Activated T-cell treated with anti-CD3 and anti-CD28 coated beads, Interleukin-2, amount 50 U/mL, for 72 hours (primary cell): ENCODE measurements around the gene NNMT. TPM values are rescaled to one million over a fixed set of nuclear protein-coding genes. Genes with fewer than 3 reads are reported as not detected.
A peak's percentile ranks its signal among the peaks of the same experiment; 100 is the strongest.

ENCODE experiments used
- ATAC-seq, 2 donors: fragments of 150-1000 bp; cut with Tn5 transposase; replicated peaks in 1 of 2; 2 replicates each; pipeline ENCODE4 v1.10.0; 2021; ENCODE audit warnings: moderate library complexity in 2 of 2, mild to moderate bottlenecking in 1 of 2
- DNase-seq, 2 donors: peaks; one replicate each; pipeline ENCODE4 v3.0.0; 2021 to 2022; ENCODE audit warnings: mixed read lengths in 1 of 2
- H3K27ac Mint-ChIP-seq: one replicate; pipeline ENCODE4 v1.8.0; 2022; ENCODE audit warnings: mild to moderate bottlenecking, moderate library complexity, mixed read lengths
- H3K27me3 Mint-ChIP-seq: one replicate; pipeline ENCODE4 v1.8.0; 2022; ENCODE audit warnings: low read depth, mixed read lengths
- H3K36me3 Mint-ChIP-seq, 2 donors: one replicate each; pipeline ENCODE4 v1.8.0; 2022; ENCODE audit warnings: mixed read lengths in 2 of 2, mild to moderate bottlenecking in 1 of 2; ENCODE audit not compliant: insufficient read depth in 2 of 2
- H3K4me1 Mint-ChIP-seq: one replicate; pipeline ENCODE4 v1.8.0; 2022; ENCODE audit warnings: low read depth, mixed read lengths
- H3K4me3 Mint-ChIP-seq, 2 donors: one replicate each; pipeline ENCODE4 v1.8.0; 2022; ENCODE audit warnings: mild to moderate bottlenecking in 2 of 2, mixed read lengths in 2 of 2, moderate library complexity in 2 of 2
- H3K9me3 Mint-ChIP-seq, 2 donors: one replicate each; pipeline ENCODE4 v1.8.0; 2022; ENCODE audit warnings: mixed read lengths in 2 of 2
- total RNA-seq, 2 donors: library from RNA; stranded (reverse); gene quantifications; one replicate each; pipeline ENCODE4 v1.2.3, GENCODE V29; 2022

Gene NNMT
- total RNA-seq, 2 donors from 2014 or later: not detected

DNA sequence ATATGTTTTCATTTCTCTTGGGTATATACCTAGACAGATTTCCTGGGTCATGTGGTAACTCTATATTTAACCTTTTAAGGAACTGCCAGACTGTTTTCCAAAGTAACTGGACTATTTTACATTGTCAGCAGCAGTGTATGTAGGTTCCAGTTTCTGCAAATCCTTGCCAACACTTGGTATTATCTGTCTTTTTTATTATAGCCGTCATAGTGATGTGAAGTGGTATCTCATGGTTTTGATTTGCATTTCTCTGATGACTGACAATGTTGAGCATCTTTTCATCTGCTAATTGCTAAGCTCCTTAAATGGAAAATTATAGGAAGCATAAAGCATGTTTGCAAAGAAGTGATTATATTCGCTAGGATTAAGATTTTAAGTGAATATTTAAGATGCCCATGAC is 13.9 kb downstream of the NNMT start:
- H3K4me3 Mint-ChIP-seq: no peak overlapping the region
- ATAC-seq (no peak), DNase-seq (no peak)
- no peak overlapping the region for H3K27ac Mint-ChIP-seq
- H3K9me3 Mint-ChIP-seq: peaks cover 0 to 1% of the 10 kb centered on the region in 2 donors
- H3K4me1 Mint-ChIP-seq: peaks cover 10% of the 10 kb centered on the region
- peaks cover 41% of the 10 kb centered on the region for H3K27me3 Mint-ChIP-seq
- peaks cover 0 to 2% of the 10 kb centered on the region in 2 donors for H3K36me3 Mint-ChIP-seq

DNA sequence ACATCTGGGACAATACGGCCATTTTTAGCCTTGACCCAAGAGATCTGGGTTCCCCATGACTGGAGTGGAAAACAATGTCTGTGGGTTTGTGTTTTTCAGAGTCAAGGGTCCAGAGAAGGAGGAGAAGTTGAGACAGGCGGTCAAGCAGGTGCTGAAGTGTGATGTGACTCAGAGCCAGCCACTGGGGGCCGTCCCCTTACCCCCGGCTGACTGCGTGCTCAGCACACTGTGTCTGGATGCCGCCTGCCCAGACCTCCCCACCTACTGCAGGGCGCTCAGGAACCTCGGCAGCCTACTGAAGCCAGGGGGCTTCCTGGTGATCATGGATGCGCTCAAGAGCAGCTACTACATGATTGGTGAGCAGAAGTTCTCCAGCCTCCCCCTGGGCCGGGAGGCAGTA is 15.7 kb downstream of the NNMT start:
- DNase-seq (no peak), ATAC-seq (no peak)
- no peaks in the 10 kb centered on the region for H3K9me3 Mint-ChIP-seq
- no peaks in the 10 kb centered on the region for H3K36me3 Mint-ChIP-seq
- H3K4me3 Mint-ChIP-seq: no peak overlapping the region
- H3K27me3 Mint-ChIP-seq: peaks cover 33% of the 10 kb centered on the region
- no peak overlapping the region for H3K27ac Mint-ChIP-seq
- peaks cover 24% of the 10 kb centered on the region for H3K4me1 Mint-ChIP-seq

DNA sequence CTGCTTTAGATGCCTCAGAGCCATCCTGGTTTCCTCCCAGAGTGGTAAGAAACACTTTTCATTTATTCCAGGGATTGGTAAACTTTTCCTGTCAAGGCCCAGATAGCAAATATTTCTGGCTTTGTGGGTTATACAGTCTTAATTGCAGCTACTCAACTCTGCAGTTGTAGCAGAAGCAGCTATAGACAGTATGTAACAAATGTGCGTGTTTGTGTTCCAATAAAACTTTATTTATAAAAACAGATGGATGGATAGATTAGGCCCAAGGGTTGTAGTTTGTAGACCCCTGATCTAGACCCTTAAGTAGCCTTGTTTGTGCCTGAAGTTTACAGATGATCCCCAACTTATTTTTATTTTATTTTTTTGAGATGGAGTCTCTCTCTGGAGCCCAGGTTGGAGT is 17.9 kb downstream of the NNMT start:
- Mint-ChIP-seq H3K27ac (no peak overlapping the region), H3K4me3 (no peak overlapping the region), H3K36me3 (no peaks in the 10 kb centered on the region), H3K4me1 (peaks cover 28% of the 10 kb centered on the region), H3K27me3 (peaks cover 15% of the 10 kb centered on the region), H3K9me3 (no peaks in the 10 kb centered on the region)
- ATAC-seq: no peak
- no peak for DNase-seq

DNA sequence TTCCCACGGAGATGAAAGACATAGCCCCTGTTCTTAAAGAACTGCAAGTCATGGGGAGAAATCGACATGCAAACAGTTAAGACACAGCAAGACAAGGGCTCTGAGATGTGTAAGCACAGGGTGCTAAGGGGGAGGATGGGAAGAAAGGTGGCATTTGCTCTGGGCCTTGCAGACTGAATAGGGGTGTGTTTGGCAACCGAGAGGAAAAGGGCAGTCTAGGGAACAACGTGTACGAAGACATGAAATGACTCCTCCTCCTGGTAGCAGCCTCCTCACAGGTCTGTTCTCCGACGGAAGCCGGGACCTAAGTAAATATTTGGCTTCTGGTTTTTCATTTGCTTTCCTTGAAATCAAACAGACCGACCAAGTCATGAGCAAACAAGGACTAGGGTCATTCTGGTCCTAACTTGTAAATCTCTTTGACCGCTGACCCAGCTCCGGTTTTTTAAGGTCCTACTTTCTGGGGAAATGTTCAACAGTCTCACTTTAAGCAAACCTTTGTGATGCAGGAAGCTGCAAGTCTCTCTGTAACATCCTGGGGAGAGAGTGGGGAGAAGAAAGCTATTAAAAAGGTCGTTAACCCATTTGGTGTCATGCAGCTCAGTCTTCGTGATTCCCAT is 19.7 kb downstream of the NNMT start:
- peaks cover 44% of the 10 kb centered on the region for H3K4me1 Mint-ChIP-seq
- no peaks in the 10 kb centered on the region for H3K36me3 Mint-ChIP-seq
- H3K27ac Mint-ChIP-seq: peak overlapping the region; percentile 20
- H3K27me3 Mint-ChIP-seq: peaks cover 2% of the 10 kb centered on the region
- peak overlapping the region; percentile 69 to 75 for H3K4me3 Mint-ChIP-seq
- no peaks in the 10 kb centered on the region for H3K9me3 Mint-ChIP-seq
- ATAC-seq (peak; percentile 60 to 62), DNase-seq (peak in 1 of 2 donors; percentile 1)

DNA sequence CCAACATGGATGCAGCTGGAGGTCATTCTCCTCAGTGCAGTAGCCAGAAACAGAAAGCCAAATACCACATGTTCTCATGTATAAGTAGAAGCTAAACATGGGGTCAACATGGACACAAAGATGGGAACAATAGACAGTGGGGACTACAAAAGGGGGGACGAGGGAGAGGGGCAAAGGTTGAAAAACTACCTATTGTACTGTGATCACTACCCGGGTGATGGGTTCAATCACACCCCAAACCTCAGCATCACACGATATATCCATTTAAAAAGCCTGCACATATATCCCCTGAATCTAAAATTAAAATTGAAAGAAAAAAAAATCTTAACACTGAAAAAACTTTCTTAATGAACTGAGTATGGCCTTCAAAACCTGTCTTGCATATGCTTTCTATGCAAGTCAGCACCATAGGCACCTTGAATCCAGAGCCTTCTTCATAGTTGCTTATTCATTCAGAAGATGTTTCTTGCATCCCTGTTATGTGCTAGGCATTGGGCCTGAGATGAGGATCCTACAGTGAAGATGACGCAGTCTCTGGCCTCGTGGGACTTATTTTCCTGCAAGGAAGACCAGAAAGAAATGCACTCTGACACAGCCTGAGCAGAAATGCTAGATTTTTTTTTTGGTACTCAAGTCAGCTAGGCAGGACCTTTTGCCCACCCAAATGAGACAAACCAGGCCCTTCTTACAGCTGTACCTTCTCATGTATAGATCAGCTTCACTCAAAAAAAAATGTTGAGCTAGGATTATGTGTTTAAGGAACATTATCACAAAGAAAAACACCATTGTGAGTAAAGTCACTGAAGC is 21.0 kb downstream of the NNMT start:
- Mint-ChIP-seq H3K4me1 (peaks cover 44% of the 10 kb centered on the region), H3K36me3 (no peaks in the 10 kb centered on the region)

DNA sequence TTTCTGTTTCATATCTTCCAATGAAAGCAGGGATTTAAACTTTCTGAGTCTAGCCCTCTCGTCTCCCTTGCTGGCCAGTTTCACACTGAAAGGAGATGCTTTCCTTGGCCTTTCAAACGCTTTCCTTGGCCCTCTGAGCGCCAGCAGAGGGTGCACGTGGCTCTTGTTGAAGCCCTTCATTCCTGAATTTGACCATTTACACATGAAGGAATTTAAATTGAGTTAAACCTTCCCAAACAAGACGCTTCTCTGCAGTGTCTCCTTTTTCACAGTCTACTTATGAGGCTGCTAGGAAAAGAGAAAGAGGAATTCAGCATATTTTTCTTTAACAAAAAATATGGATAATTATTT is 21.6 kb downstream of the NNMT start:
- H3K9me3 Mint-ChIP-seq: no peaks in the 10 kb centered on the region
- ATAC-seq (no peak), DNase-seq (peak in 1 of 2 donors; percentile 2)

More for the DNA sequence above, 21.0 kb downstream of the NNMT start:
- Mint-ChIP-seq H3K9me3 (no peaks in the 10 kb centered on the region), H3K27ac (no peak overlapping the region), H3K4me3 (no peak overlapping the region), H3K27me3 (no peaks in the 10 kb centered on the region)
- no peak for DNase-seq
- no peak for ATAC-seq

DNA sequence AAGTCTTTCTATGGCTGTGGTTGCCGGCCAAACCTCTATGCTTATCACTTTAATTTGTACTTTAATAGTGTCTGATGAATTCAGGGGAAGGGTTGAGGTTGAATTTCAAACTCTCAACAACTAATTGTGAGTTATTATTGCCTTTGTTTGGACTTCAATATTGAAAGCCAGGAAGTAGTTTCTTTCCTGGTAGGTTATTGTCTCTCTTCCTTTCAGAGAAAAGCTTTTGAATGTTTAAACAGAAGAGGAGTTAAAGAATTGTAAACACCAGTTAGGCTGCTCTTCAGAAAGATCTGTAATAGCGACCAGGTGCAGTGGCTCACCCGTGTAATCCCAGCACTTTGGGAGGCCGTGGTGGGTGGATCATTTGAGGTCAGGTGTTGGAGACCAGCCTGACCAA is 22.2 kb downstream of the NNMT start:
- H3K27ac Mint-ChIP-seq: no peak overlapping the region
- no peaks in the 10 kb centered on the region for H3K36me3 Mint-ChIP-seq
- H3K27me3 Mint-ChIP-seq: no peaks in the 10 kb centered on the region
- ATAC-seq (no peak), DNase-seq (no peak)
- H3K4me1 Mint-ChIP-seq: peaks cover 44% of the 10 kb centered on the region
- peak overlapping the region in 1 of 2 donors; percentile 18 for H3K4me3 Mint-ChIP-seq
- H3K9me3 Mint-ChIP-seq: no peaks in the 10 kb centered on the region

More for the DNA sequence above, 21.6 kb downstream of the NNMT start:
- H3K27me3 Mint-ChIP-seq: no peaks in the 10 kb centered on the region
- H3K27ac Mint-ChIP-seq: no peak overlapping the region
- H3K4me1 Mint-ChIP-seq: peaks cover 44% of the 10 kb centered on the region
- no peaks in the 10 kb centered on the region for H3K36me3 Mint-ChIP-seq
- H3K4me3 Mint-ChIP-seq: no peak overlapping the region

DNA sequence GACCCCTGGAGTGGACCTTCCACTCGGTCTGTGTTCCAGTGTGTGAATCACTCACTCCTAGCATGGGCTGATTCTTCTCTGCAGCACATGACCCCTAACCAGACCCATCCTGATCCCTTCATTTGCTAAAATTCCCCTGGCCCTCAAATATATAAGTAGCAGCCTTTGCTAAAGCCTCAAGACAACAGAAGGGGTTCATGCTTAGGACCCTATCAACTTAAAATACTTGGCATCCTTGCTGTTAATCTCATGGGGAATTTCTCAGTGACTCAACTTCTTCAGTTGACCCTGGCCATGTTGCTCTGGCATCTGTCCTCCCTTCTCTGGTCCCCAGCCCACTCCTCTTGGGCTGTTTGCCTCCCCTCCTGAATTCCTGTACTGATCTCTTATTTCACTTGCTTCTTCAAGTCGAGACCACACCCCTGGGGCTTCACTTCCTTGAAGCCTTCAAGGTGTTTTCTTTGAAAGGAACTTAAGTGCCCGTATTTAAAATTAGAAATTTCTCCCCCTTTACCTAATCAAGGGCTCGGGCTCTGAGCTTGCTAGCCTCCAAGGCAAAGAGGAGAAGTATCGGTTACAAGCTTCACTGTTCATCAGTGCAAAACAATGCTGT is 23.6 kb downstream of the NNMT start:
- Mint-ChIP-seq H3K4me1 (peaks cover 44% of the 10 kb centered on the region), H3K4me3 (peak overlapping the region; percentile 15 to 44), H3K9me3 (peaks cover 0 to 2% of the 10 kb centered on the region in 2 donors), H3K36me3 (no peaks in the 10 kb centered on the region), H3K27ac (peak overlapping the region; percentile 62), H3K27me3 (no peaks in the 10 kb centered on the region)
- DNase-seq: no peak
- no peak for ATAC-seq

DNA sequence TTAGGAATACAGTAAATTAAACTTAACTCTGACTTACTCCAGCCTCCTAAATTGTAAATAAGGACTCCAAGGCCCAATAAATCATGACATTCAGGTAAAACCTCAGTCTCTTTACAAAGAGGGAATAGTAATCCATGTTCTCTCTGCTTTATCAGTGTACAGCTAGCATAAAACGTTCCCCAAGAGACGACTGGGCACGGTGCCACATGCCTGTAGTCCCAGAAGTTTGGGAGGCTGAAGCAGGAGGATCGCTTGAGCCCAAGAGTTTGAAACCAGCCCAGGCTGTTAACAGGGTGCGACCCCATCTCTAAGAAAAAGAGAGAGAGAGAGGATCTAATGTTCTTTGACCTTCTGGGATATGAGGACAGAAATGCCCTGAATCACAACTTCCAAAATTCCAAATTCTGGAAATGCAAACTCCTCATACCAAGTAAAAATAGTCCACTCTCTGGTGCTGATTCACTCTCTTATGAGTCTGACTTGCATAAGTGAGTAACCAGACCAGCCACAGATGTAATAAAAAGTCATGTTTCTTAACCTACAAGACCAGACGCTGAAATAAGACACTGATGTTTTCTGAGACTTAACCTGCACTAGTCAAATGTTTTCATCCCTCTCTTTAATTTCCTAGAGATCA is 25.5 kb downstream of the NNMT start:
- H3K4me3 Mint-ChIP-seq: no peak overlapping the region
- H3K36me3 Mint-ChIP-seq: no peaks in the 10 kb centered on the region
- no peaks in the 10 kb centered on the region for H3K27me3 Mint-ChIP-seq
- H3K27ac Mint-ChIP-seq: no peak overlapping the region
- ATAC-seq (no peak), DNase-seq (no peak)
- H3K4me1 Mint-ChIP-seq: peaks cover 29% of the 10 kb centered on the region
- peaks cover 0 to 2% of the 10 kb centered on the region in 2 donors for H3K9me3 Mint-ChIP-seq

DNA sequence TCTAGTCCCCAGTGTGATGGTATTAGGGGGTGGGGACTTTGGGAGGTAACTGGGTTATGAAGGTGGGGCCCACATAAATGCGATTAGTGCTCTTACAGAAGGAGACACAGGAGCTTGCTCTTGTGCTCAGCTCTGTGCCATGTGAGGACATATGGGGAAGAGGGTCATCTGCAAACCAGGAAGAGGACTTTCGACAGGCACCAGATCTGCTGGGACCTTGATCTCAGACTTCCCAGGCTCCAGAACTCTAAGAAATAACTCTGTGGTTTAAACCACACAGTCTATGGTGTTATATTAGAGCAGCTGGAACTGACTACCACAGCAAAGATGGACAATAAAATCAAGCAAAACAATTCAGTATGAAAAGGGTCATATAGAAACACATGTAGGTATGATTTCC is 26.7 kb downstream of the NNMT start:
- Mint-ChIP-seq H3K27ac (no peak overlapping the region), H3K4me1 (peaks cover 26% of the 10 kb centered on the region)
- ATAC-seq: no peak

DNA sequence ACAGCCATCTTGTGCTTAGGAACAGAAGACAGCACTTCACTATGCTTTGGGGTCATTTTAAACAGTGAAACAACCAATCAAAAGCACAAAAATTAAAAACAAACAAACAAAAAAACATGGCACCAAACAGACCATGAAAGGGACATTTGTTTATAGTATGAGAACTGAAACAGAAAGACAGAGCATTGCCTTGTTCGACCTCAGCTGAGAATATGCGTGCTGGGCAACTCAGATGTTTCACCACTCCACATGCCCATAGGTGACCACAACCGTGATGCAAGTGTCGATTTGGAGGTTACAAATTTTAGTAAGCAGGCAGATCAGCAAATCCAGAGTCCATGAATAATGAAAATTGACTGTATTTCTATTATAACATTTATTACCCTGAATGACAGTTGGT is 30.0 kb downstream of the NNMT start:
- H3K27ac Mint-ChIP-seq: no peak overlapping the region
- H3K4me3 Mint-ChIP-seq: no peak overlapping the region
- H3K9me3 Mint-ChIP-seq: peaks cover 9 to 10% of the 10 kb centered on the region in 2 donors
- H3K4me1 Mint-ChIP-seq: no peaks in the 10 kb centered on the region
- ATAC-seq: no peak
- DNase-seq: no peak
- peaks cover 4 to 8% of the 10 kb centered on the region in 2 donors for H3K36me3 Mint-ChIP-seq
- H3K27me3 Mint-ChIP-seq: no peaks in the 10 kb centered on the region

More for the DNA sequence above, 26.7 kb downstream of the NNMT start:
- H3K36me3 Mint-ChIP-seq: no peaks in the 10 kb centered on the region
- H3K4me3 Mint-ChIP-seq: no peak overlapping the region
- H3K27me3 Mint-ChIP-seq: no peaks in the 10 kb centered on the region
- DNase-seq: no peak
- peaks cover 0 to 2% of the 10 kb centered on the region in 2 donors for H3K9me3 Mint-ChIP-seq

DNA sequence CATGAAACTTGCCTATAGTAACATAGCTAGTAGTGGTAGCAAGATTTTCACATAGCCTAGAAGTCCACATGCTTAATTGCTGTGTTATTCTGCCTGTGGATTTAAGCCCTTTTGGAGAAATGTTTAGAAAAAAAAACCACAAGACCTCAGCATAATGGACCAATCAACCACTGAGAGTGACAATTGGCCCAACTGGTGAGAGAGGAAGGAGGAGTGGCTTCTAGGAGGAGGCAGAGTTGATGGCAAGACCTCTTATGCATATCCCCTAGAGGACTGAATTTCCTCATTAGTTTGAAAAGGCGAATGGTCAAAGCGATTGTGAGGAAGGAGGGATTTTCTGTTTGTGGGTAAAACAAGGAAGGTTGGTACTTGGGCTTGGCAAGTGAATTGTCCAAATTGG is 30.6 kb downstream of the NNMT start:
- Mint-ChIP-seq H3K27me3 (no peaks in the 10 kb centered on the region), H3K4me1 (no peaks in the 10 kb centered on the region), H3K9me3 (peaks cover 9 to 10% of the 10 kb centered on the region in 2 donors), H3K36me3 (peaks cover 4 to 8% of the 10 kb centered on the region in 2 donors), H3K27ac (no peak overlapping the region), H3K4me3 (no peak overlapping the region)
- ATAC-seq: no peak
- DNase-seq: no peak

DNA sequence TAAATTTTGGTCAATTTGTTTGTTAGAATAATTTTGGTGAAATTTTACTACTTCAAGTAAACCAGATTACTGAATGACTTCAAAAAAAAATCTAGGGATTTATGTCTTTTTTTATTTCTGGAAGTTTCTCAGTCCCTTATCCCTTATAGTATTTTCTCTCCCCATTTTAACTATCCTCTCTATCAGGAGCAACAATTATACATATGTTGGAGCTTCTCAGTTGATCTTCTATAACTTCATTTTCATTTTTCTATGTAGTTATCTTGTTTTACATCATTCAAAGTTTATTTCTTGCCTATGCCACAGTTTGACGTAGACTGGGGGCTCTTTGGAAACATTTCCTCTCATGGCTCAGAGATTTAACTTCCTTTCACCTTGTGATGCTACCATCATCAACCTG is 34.2 kb downstream of the NNMT start:
- Mint-ChIP-seq H3K27ac (no peak overlapping the region), H3K4me1 (no peaks in the 10 kb centered on the region), H3K27me3 (no peaks in the 10 kb centered on the region), H3K4me3 (no peak overlapping the region), H3K36me3 (peaks cover 4 to 11% of the 10 kb centered on the region in 2 donors), H3K9me3 (peaks cover 9 to 12% of the 10 kb centered on the region in 2 donors)
- DNase-seq (no peak), ATAC-seq (no peak)
